Stimulated activated CD8-positive, alpha-beta memory T cell treated with anti-CD3 and anti-CD28 coated beads, Interleukin-7, amount 100 ng/mL, for 24 hours (primary cell): ENCODE measurements around the gene ELFN1.

Experiments
- DNase-seq: peaks from one replicate; pipeline ENCODE4 v3.0.0-alpha.2; 2020; ENCODE audit warnings: low read depth

ELFN1 gene

DNA sequence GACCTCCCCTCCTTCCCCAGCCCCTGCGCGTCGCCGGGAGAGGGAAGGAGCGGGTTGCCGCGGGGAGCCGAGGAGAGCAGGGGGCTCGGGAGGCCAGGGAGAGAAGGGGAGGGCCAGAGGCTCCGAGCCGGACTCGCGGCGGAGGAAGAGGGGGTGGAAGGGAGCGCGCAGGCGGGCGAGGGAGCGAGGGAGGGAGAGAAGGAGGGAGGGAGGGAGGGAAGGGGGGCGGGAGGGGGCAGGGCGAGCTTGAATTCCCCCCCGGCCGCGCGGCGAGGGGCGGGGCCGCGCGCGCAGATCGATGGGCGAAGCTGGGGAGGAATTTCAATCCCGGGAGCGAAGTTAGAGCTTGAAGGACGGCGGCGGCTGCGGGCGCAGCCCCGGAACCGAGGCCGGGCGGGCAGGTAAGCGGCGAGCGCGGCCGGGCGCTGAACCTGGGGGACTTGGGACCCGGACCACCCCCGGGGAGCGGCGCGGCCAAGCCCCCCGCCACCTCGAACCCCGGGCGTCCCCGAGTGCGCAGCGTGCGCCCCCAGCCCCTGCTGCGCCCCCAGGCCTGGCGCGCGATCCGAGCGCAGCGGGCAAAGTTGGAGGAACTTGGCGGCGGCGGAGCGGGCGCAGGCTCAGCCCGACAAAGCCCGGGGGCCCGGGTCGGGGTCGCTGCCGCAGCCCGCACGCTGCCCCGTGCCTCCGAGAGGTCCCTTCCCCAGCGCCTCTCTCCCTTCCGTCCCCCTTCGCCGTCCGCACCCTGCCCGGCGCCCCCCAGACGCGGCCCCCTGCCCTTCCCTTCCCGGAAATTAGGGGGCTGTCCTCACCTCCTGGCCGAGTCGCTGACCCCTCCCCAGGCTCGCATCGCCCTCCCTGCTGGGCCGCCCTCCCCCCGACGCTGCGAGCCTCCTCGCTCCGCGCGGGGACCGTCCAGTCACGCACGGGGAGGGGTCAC lies at the start of gene ELFN1:
ELFN1 (plus strand) TSS at position 324 of the 940 bp plus-strand sequence. CDS start 74,320 bp downstream, outside the sequence.
- DNase-seq: no peak

GRCh38 chr7:1620835-1621234 lies 49.2 kb upstream of the ELFN1 start:
- no peak for DNase-seq

- no peak for DNase-seq
Measured at GRCh38 chr7:1621718-1622117, 48.4 kb upstream of the ELFN1 start.

GRCh38 chr7:1622441-1622840 lies 47.6 kb upstream of the ELFN1 start:
- DNase-seq: no peak

GRCh38 chr7:1623810-1624209 lies 46.3 kb upstream of the ELFN1 start:
- DNase-seq: no peak

DNA sequence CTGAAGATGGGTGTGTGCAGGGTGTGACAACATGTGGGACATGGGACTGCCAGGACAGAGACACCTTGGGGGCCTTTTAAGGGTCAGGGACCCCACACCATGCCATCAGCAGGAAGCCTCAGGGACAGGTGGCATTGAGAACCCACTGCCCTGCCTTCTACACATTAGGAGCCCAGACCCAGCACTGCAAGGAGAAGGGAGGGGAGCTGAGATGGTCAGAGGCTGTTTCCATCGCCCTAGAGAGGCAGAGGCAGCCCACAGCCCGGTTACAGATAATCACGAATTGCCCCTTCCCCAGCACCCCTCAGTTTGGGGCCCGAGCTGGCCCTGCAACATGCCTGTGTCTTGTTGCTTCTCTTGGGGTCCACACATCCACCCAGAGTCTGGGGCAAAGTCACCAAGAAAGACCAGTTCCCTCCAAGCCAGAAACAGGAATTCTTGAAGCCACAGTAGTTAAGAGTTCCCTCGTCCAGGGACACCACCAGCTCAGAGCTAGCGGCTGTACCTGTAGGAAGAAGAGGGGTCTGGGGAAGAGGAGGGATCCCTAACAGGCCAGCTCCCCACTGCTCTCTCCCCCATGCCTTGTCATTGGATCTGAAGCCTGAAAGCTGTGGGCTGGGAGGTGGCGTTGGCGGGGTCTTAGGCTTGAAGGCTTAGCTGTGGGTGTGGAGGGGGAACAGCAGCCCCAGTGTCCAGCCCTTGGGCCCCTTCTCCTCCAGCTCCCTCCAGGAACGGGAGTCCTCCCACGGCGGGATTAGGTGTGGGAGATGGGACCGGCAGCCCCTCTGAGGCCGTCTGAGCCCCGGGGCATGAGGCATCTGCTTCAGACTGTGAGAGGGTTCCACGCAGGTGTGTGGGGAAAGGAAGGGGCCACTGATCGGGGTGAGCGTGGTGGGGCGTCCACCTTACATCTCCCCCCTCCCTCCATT lies 44.8 kb upstream of the ELFN1 start:
- no peak for DNase-seq

DNA sequence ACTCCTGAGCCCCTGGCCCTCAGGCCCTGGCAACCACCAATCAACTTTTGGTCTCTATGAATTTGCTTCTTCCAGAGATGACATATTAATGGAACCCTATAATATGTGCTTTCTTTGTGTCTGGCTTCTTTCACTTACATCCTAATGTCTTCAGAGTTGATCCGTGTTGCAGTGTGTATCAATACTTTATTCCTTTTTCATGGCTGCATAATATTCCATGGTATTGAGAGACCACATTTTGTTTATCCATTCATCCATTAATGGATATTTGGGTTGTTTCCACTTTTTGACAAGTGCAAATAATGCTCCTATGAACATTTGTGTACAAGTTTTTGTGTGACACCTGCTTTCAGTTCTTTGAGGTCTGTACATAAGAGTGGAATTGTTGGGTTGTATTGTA lies 43.3 kb upstream of the ELFN1 start:
- DNase-seq: no peak

- no peak for DNase-seq
Measured at GRCh38 chr7:1630700-1631336, 39.3 kb upstream of the ELFN1 start.

DNA sequence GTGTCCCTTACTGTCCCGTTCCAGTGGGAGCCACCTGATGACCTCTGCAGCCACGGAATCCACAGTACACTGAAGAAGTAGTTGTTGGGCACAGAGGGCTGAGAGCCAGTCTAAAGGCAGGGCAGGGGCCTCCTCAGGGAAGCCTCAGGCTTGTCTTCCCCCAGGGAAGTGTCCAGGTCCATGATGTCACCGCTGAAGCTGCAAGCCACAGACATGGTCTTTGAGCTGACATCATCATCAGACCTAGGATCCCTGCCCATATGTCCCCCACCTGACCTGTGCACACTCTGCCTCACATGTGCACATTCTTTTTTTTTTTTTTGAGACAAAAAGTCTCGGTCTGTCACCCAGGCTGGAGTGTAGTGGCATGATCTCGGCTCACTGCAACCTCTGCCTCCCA lies 38.4 kb upstream of the ELFN1 start:
- no peak for DNase-seq

DNA sequence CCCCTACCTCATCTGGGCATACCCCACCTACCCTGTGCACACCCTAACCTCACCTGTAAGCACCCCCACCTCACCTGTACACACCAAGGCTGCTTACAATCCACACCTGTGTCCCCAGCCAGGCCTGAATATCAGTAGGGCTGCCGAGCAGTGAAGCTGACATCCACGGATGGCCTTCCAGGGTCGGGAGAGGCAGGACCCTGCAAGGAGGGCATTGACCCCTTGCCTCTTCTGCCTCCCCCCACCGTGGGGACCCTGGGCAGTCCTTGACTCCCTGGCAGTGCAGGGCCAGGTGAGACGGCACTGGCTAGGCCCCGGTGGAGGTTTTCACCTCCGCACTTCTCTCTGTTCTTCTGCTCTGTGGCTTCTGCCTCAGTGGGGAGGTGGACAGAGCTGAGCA lies 37.6 kb upstream of the ELFN1 start:
- DNase-seq: no peak

DNA sequence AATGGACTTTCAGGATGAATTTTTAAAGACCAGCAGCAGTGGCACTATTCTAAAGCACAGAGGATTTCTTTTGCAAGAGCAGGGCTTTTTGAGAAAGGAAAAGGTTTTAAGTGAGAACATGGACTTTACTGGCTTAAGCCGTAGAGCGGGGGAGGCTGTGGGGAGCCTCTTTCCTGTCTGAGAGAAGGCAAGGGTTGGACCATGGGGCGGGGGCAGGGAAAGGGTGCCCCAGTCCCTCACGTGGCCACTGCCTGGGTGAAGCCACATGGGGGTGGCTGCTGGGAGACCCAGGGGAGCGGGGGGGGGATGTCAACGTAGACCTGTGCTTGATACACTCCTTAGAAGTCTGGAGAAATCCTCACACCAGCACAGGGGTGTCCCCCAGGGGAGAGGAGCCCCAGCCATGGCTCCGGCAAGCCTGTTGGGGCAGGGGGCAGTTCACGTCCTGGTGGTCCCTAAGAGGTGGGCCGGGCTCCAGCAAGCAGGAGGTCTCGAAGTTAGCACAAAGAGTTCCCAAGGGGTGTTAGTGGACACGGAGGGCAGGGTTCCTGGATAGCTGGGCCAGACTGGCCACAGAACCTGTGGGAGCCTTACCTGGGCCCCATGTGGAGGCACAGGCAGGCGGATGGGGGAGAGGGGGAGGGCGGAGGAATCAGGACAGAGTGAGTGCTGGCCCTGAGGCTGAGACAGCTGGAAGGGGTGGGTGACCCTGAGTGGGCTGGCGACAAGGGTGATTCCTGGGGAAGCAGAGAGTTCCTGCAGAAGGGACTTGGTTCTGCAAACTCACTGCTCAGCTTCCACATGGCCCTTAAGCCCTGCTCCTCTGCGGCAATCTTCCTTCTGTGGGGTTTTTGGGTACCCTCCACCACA lies 36.9 kb upstream of the ELFN1 start:
- DNase-seq: no peak

GRCh38 chr7:1635401-1635800 lies 34.7 kb upstream of the ELFN1 start:
- no peak for DNase-seq

DNA sequence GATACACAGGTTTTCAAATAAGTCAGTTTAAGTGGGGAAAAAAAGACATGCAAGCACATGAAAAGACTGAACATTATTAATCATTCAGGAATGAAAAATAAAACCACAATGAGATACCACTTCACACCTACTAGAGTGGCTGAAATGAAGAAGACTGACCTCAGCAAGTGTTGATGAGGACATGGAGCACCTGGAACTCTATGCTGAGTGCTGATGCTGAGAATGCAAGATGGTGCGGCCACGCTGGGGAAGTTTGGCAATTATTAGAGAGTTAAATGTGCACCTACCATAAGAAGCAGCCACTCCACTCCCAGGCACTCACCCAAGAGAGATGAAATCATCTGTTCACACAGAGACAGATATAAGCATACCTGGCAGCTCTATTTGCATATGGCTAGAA lies 32.9 kb upstream of the ELFN1 start:
- DNase-seq: no peak

GRCh38 chr7:1638215-1638661 lies 31.8 kb upstream of the ELFN1 start:
- no peak for DNase-seq

DNA sequence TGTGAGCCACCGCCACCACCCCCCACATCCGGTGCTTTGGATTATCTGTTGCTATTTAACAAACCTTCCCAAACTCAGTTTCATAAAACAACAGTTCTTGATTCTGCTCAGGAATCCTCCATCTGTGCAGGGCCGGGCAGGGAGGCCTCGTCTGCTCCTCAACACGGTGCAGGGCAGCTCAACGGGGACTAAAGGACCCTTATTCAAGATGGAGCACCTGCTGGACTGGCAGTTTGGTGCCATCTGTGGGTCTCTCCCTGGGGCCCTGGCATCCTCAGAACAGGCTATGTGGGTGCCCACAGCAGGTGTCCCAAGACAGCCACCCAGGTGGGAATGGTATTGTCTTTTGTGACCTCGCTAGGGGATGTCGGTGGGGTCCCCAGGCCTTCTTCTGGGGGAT lies 31.0 kb upstream of the ELFN1 start:
- no peak for DNase-seq

- no peak for DNase-seq
Measured at GRCh38 chr7:1639532-1640175, 30.4 kb upstream of the ELFN1 start.

DNA sequence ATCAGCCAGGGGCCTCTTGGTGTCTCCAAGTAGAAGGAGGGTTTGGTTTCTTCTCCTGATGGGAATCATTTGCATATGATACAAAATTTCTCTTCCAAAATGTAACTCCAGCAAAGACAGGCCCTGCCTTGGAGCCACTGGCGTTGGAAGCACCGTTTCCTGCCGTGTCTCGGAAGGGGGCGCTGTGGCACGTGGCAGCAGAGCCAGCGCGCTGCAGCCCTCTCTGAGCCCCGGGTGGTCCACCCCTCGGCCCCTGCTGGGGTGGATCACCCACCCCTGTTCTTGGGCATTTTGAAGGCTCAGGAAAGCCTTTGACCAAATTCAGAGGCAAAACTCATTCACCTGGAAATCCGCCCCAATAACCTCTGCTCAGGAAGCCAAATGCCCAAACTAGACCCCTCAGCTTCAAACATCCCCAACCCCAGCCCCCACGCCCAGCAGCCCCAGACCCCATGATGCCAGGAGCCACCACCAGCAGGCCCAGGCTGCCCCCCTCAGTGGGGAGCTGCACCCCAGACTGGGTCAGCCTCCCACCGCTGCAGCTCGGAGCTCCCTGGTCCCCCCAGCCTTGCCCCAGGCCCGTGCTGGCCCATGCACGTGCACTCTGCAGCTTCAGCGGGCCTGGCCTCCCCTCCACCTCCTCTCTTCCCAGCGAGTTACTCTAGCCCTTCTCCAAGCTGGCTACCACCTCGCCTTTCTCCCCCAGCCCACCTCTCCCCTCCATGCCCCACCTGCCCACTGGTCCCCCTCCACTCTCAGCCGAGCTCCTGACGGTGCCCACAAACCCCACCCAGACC lies 29.5 kb upstream of the ELFN1 start:
- DNase-seq: no peak

DNA sequence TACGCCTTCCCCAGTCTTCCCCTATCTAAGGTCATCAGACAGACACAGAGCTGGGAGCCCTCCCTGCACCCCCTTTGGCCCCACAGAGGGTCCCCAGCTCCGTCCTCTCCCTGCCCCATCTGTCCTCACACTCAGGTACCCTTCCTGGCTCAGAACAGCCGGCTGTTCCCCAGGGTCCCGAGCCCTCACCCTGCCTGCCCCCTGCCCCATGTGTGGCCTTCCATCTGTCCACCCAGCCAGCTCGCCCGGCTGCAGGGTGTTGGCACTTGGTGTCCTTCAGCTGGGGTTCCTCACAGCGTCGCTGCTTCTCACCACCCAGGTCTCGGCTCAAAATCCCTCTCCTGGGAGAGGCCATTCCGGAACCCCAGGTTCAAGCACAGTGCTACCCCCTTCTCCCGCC lies 28.9 kb upstream of the ELFN1 start:
- no peak for DNase-seq

DNA sequence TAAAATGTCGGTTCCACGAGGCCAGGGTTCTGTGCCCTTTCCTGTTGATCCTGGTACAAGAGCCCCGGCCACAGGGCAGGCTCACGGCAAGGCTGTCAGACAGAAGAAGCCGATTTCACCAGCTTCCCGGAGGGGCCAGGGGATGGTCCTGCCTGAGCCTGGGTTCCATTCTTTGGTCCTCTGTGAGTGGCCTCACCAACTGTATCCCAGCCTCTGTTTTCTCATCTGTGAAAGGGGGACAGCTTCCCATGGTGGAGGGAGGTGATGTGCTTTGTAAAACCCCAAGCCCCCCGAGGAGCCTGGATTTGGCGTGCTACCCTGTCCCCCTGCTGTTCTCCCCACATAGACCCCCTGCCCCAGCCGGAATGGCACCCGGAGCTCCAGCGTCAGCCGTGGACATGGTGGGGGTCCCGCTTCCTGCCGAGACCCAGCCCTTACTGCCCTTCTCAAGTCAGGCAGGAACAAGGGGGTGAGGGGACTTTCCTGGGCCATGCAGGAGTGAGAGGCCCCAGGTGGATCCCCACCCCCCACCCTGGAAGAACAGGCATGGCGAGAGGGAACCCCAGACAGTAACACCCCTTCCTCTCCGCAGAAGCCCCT lies 28.3 kb upstream of the ELFN1 start:
- DNase-seq: no peak
